Stimulated activated CD8-positive, alpha-beta memory T cell treated with anti-CD3 and anti-CD28 coated beads, Interleukin-2, amount 100 ng/mL, for 1 hour (primary cell): ENCODE results near the gene ATP6V0A4.
"Not testable (repeated sequence)": the region's sequence is repeated elsewhere in the genome, so short reads cannot be mapped to it uniquely, and the experiment has no call there.

ENCODE experiments used
- DNase-seq, 2 donors: peaks; one replicate each; pipeline ENCODE4 v3.0.0-alpha.2; 2020; ENCODE audit warnings: low read depth in 2 of 2

ATP6V0A4 gene

GRCh38 chr7:138750901-138751464 is 47.0 kb downstream of the ATP6V0A4 start:
- no peak for DNase-seq

GRCh38 chr7:138750473-138750872 is 47.5 kb downstream of the ATP6V0A4 start:
- DNase-seq = no peak

- no peak for DNase-seq
These were observed 48.0 kb downstream of the ATP6V0A4 start for GRCh38 chr7:138749960-138750359.

- DNase-seq = no peak
These were observed 49.3 kb downstream of the ATP6V0A4 start for GRCh38 chr7:138748666-138749065.

GRCh38 chr7:138746073-138746472 is 51.9 kb downstream of the ATP6V0A4 start:
- no peak for DNase-seq

GRCh38 chr7:138745189-138745588 is 52.8 kb downstream of the ATP6V0A4 start:
- DNase-seq = no peak

GRCh38 chr7:138741453-138741735 is 56.6 kb downstream of the ATP6V0A4 start:
- DNase-seq = no peak

GRCh38 chr7:138739859-138740258 is 58.1 kb downstream of the ATP6V0A4 start:
- no peak for DNase-seq

- DNase-seq = peak; percentile 60 to 68
These were observed 59.3 kb downstream of the ATP6V0A4 start for GRCh38 chr7:138738551-138739335.

GRCh38 chr7:138738114-138738513 is 59.9 kb downstream of the ATP6V0A4 start:
- DNase-seq = no peak

- no peak for DNase-seq
These were observed 62.6 kb downstream of the ATP6V0A4 start for GRCh38 chr7:138735399-138735798.

GRCh38 chr7:138731733-138732132 is 66.3 kb downstream of the ATP6V0A4 start:
- DNase-seq = not testable (repeated sequence)

GRCh38 chr7:138729444-138729843 is 68.6 kb downstream of the ATP6V0A4 start:
- DNase-seq = no peak

- DNase-seq = no peak
These were observed 70.5 kb downstream of the ATP6V0A4 start for GRCh38 chr7:138727336-138728099.

- DNase-seq = no peak
These were observed 71.7 kb downstream of the ATP6V0A4 start for GRCh38 chr7:138726288-138726687.

- no peak for DNase-seq
These were observed 77.7 kb downstream of the ATP6V0A4 start for GRCh38 chr7:138720286-138720685.

- no peak for DNase-seq
These were observed 81.1 kb downstream of the ATP6V0A4 start for GRCh38 chr7:138716889-138717288.

GRCh38 chr7:138713191-138713590 is 84.8 kb downstream of the ATP6V0A4 start:
- DNase-seq = no peak

- DNase-seq = no peak
These were observed 85.3 kb downstream of the ATP6V0A4 start for GRCh38 chr7:138712652-138713051.

GRCh38 chr7:138710536-138711385 is 87.2 kb downstream of the ATP6V0A4 start:
- DNase-seq = no peak

- no peak for DNase-seq
These were observed 92.8 kb downstream of the ATP6V0A4 start for GRCh38 chr7:138705167-138705566.

GRCh38 chr7:138701537-138701923 is 96.5 kb downstream of the ATP6V0A4 start:
- no peak for DNase-seq
